Measurements from ENCODE around the gene MCF2L.

- TF ChIP-seq CTCF (IDR thresholded peaks at IDR 0.05) (no peak), POLR2A (IDR thresholded peaks at IDR 0.05) (no peak)
Observed at GRCh38 chr13:113105921-113106452, 137.0 kb downstream of the MCF2L start.
